Mucosa of stomach (tissue), 1 donor: ENCODE results near the gene RPL10L.

Source experiments
- H3K27me3 ChIP-seq: one replicate; pipeline ENCODE4 v1.7.0; 2013; ENCODE audit warnings: mild to moderate bottlenecking, low read length; ENCODE audit not compliant: control insufficient read depth, insufficient read depth
- H3K36me3 ChIP-seq: one replicate; pipeline ENCODE4 v1.7.0; 2013; ENCODE audit warnings: low read length; ENCODE audit not compliant: control insufficient read depth, insufficient read depth
- H3K4me1 ChIP-seq: one replicate; pipeline ENCODE4 v1.7.0; 2013; ENCODE audit warnings: mild to moderate bottlenecking, low read length; ENCODE audit not compliant: control insufficient read depth, insufficient read depth
- H3K4me3 ChIP-seq: one replicate; pipeline ENCODE4 v1.7.0; 2013; ENCODE audit warnings: low read length
- H3K9ac ChIP-seq: one replicate; pipeline ENCODE4 v1.7.0; 2013; ENCODE audit warnings: mild to moderate bottlenecking, low read length, moderate library complexity
- H3K9me3 ChIP-seq: one replicate; pipeline ENCODE4 v1.7.0; 2013; ENCODE audit warnings: mild to moderate bottlenecking, low read length, moderate library complexity; ENCODE audit not compliant: control insufficient read depth
- donor health status: Pancreatic carcinoma.

Gene RPL10L

GRCh38 chr14:46651526-46652144 is at the start of gene RPL10L:
Gene RPL10L, minus strand, starts transcription at chr14:46651781. Its CDS starts 45 bp downstream, at chr14:46651736.
- H3K9me3 ChIP-seq = no peaks in the 10 kb centered on the region
- no peak within 1 kb of the TSS for H3K4me3 ChIP-seq
- H3K4me1 ChIP-seq = no peaks in the 10 kb centered on the region
- no peak within 1 kb of the TSS for H3K9ac ChIP-seq
- H3K27me3 ChIP-seq = no peaks in the 10 kb centered on the region
- no peaks in the 10 kb centered on the region for H3K36me3 ChIP-seq

GRCh38 chr14:46691819-46692218 is 40.2 kb upstream of the RPL10L start:
- H3K36me3 ChIP-seq = no peaks in the 10 kb centered on the region
- H3K4me1 ChIP-seq = no peaks in the 10 kb centered on the region
- H3K9ac ChIP-seq = no peak overlapping the region
- H3K9me3 ChIP-seq = no peaks in the 10 kb centered on the region
- no peaks in the 10 kb centered on the region for H3K27me3 ChIP-seq
- H3K4me3 ChIP-seq = no peak overlapping the region

GRCh38 chr14:46686652-46687051 is 35.1 kb upstream of the RPL10L start:
- Histone ChIP-seq H3K4me1 (no peaks in the 10 kb centered on the region), H3K4me3 (no peak overlapping the region), H3K9me3 (no peaks in the 10 kb centered on the region), H3K9ac (no peak overlapping the region), H3K27me3 (no peaks in the 10 kb centered on the region), H3K36me3 (no peaks in the 10 kb centered on the region)

GRCh38 chr14:46672128-46672527 is 20.5 kb upstream of the RPL10L start:
- Histone ChIP-seq H3K27me3 (no peaks in the 10 kb centered on the region), H3K4me3 (no peak overlapping the region), H3K36me3 (no peaks in the 10 kb centered on the region), H3K4me1 (no peaks in the 10 kb centered on the region), H3K9ac (no peak overlapping the region), H3K9me3 (no peaks in the 10 kb centered on the region)

DNA sequence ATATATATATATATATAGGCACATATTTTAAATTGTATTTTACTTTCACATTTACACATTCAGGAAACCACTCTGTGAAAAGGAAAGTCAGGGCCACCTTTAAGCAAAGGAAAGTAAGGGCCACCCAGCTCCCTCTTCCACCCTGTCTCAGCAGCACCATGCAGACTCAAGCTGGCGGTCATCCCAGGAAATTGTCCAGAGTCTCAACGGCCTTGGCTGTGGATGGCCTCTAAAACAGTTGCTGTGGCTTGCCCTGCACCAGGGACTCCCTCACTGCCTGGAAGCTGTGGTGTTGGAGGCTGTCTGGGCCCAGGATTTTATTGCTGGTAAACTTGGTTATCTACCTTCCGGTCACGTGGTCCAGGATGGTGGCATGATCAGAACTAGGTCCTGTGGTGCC is 11.8 kb upstream of the RPL10L start:
- Histone ChIP-seq H3K36me3 (no peaks in the 10 kb centered on the region), H3K9ac (no peak overlapping the region), H3K27me3 (no peaks in the 10 kb centered on the region), H3K9me3 (no peaks in the 10 kb centered on the region), H3K4me3 (no peak overlapping the region), H3K4me1 (no peaks in the 10 kb centered on the region)

GRCh38 chr14:46661728-46662127 is 10.1 kb upstream of the RPL10L start:
- Histone ChIP-seq H3K27me3 (no peaks in the 10 kb centered on the region), H3K9me3 (no peaks in the 10 kb centered on the region), H3K4me3 (no peak overlapping the region), H3K36me3 (no peaks in the 10 kb centered on the region), H3K9ac (no peak overlapping the region), H3K4me1 (no peaks in the 10 kb centered on the region)

GRCh38 chr14:46653031-46653755 is 1.6 kb upstream of the RPL10L start:
- Histone ChIP-seq H3K27me3 (no peaks in the 10 kb centered on the region), H3K4me1 (no peaks in the 10 kb centered on the region), H3K4me3 (no peak overlapping the region), H3K36me3 (no peaks in the 10 kb centered on the region), H3K9ac (no peak overlapping the region), H3K9me3 (no peaks in the 10 kb centered on the region)

- Histone ChIP-seq H3K4me3 (no peak overlapping the region), H3K4me1 (no peaks in the 10 kb centered on the region), H3K36me3 (no peaks in the 10 kb centered on the region), H3K9ac (no peak overlapping the region), H3K27me3 (no peaks in the 10 kb centered on the region), H3K9me3 (no peaks in the 10 kb centered on the region)
Measured at GRCh38 chr14:46646796-46647195, 4.8 kb downstream of the RPL10L start.

DNA sequence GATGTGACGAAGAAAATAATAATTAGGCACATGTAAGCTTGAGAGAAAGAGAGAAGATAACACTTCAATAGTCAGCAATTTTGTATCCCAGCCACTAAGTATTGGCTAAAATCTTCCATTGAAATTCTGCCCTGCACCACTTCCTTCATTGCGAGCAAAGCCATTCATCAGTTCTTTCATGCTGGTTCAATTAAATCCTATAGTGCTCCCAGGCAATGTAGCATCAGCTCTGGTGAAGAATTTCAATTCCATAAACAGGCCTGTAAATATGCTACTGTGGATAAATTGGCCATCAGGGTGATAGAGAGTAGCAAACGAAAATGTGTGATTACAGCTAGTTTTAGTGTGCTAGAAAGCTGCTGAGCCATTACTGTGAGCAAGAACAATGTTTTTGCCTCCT is 24.7 kb downstream of the RPL10L start:
- Histone ChIP-seq H3K9me3 (no peaks in the 10 kb centered on the region), H3K27me3 (no peaks in the 10 kb centered on the region)

More for the DNA sequence above, 24.7 kb downstream of the RPL10L start:
- Histone ChIP-seq H3K4me1 (no peaks in the 10 kb centered on the region), H3K9ac (no peak overlapping the region), H3K36me3 (no peaks in the 10 kb centered on the region), H3K4me3 (no peak overlapping the region)
